GM18520 (cell line): ENCODE measurements around the gene ATRIP.
"Not testable (repeated sequence)": the region's sequence is repeated elsewhere in the genome, so short reads cannot be mapped to it uniquely, and the experiment has no call there.

ENCODE experiments used
- ATAC-seq: cut with Tn5 transposase; IDR thresholded peaks from one replicate; pipeline ENCODE4 v1.9.1; 2021; ENCODE audit not compliant: unreplicated experiment

Gene ATRIP

DNA sequence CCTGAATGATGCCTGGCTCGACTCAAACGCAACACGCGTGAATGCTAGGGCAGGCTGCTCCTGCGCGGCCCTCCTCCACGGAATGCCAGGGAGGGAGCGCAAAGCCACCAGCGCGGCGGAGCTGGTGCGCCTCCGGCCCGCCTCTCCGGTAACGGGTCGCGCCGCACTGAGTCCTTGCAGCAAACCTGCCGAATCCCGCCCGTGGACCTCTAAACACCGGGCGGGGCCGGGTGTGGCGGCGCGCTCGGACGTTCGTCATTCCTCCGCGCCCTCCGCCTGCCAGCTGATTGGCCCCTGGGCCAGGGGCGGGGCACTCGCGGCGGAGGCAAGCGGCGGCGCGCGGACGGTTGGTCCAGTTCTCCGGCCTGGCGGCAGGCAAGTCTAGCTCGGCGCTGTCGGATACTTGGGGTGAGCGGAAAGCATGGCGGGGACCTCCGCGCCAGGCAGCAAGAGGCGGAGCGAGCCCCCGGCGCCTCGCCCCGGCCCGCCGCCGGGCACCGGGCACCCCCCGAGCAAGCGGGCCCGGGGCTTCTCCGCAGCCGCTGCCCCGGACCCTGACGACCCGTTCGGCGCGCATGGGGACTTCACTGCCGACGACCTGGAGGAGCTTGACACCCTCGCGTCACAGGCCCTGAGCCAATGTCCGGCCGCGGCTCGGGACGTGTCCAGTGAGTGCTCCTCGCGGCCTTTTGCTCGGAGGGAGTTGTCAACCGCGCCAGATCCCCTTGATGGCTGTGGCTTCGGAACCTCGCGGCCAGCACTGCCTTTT lies at the start of gene ATRIP:
Gene ATRIP (plus strand): TSS at position 313 of the 769 bp plus-strand sequence. CDS start 109 bp downstream, at position 422.
- ATAC-seq = peak; percentile 82

DNA sequence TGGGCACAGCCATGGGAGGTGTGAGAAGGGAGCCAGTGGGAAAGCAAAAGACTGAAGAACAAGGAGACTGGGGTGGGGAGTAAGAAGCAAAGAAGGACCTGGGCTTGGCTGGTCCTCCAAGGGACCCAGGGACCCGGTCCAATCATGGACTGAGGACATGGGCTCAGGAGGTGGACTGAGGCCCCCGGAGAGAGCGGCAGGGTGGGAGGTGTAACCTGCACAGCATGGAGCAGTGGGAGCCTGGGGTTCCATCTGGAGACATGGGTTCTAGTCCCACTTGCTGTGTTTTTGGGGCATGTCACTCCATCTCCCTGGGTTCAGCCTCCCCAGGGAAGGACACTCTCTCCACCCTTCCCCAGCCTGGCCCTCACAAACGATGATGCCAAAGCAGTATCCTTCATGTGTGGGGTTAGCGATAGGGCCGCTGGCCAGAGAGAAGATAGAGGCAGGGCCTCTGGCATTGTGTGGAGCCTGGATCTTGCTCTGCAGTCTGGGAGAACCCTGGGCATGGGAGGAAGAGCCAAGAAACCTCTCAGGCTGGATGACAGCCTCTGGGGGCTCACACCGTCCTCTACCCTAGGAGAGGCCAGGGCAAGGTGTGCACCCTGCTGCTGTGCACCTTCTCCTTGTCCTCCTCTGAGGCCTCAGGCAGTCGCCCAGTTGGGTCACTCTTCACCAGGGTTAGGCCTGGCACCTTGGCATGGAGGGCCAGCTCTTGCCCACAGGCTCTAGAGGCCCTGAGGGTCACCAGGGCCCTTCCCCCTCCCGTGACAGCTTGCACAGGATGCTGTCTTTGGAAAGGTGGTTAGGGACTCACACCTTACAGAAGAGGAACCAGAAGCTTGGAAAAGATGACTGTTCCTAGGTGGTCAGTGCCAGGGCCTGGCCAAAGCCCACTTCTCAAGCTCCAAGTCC lies 48.5 kb upstream of the ATRIP start:
- no peak for ATAC-seq

DNA sequence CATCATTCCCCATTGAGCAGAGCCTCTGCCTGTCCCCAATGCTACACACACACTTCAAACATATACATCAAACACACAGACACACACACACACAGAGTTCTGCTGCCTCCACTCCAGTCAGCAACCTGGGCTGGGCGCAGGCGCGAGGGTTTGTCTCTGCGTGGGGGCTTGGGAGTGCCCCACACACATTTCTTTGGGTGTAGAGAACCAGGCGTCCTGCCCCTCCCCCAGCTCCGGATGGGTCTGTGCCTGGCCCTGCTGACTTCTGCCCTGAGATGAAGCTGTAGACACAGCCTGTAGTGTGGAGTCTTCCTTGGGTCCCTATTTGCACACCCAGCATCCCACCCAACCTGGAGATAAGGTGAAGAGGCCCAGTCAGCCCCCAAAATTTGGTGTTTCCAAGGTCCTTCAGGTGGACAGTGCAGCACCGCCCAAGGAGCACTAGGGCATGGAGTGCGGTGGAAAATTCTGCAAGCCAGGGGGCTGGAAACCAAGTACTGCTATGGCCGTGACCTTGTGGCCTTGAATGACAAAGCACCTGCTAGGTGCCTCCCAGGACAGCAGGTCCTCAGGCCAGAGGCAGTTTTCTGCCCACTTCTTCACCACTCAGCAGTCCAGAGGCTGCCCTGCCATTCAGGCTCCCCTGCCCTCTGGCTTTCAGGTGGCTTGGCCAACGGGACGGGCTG lies 47.7 kb upstream of the ATRIP start:
- no peak for ATAC-seq

- no peak for ATAC-seq
Observed at GRCh38 chr3:48399387-48400172, 47.0 kb upstream of the ATRIP start.

GRCh38 chr3:48400824-48401433 lies 45.6 kb upstream of the ATRIP start:
- ATAC-seq = no peak

GRCh38 chr3:48401434-48401901 lies 45.1 kb upstream of the ATRIP start:
- not testable (repeated sequence) for ATAC-seq

DNA sequence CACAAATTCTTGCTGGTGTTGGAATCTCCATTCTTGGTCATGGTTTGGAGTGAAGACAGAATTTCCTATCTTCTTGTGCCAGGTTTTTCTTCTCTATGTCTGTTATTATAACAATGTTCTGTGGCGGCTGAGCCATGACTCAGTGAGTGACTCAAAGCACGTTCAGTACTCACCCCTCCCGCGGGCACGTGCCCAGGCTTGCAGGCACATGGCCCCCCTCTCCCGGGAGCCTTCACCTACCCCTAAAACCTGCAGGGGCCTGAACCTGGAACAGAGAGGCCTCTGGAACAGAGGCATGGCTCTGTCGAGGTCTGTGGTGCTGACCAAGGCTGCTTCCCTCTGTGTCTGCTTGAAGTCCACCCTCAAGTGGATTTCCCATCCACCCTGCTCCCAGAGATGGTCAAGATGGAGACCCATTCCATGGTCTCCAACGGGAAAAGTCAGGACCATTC lies 44.2 kb upstream of the ATRIP start:
- ATAC-seq = no peak

DNA sequence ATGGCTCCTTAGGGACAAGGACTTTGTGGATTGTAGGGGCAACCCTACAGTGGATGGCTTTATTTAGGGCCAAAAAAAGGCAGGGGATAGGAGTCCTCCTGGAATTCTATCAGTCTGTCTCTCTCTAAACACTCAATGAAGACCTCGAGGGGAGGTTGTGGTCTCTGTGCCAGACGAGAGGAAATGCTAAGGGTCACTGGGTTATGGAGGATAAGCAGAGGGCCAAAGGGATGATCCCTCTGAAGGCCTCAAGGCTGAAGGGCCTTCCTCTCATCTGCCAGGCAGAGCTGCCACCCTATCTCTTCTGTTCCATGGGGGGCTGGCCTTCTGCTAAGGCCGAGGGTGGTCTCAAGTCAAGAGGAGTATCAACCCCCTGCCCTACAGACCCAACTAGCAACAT lies 43.6 kb upstream of the ATRIP start:
- no peak for ATAC-seq

- ATAC-seq = no peak
Observed at GRCh38 chr3:48403533-48404439, 42.8 kb upstream of the ATRIP start.

GRCh38 chr3:48404440-48405342 lies 41.8 kb upstream of the ATRIP start:
- ATAC-seq = no peak

- ATAC-seq = no peak
Observed at GRCh38 chr3:48405343-48405881, 41.1 kb upstream of the ATRIP start.

DNA sequence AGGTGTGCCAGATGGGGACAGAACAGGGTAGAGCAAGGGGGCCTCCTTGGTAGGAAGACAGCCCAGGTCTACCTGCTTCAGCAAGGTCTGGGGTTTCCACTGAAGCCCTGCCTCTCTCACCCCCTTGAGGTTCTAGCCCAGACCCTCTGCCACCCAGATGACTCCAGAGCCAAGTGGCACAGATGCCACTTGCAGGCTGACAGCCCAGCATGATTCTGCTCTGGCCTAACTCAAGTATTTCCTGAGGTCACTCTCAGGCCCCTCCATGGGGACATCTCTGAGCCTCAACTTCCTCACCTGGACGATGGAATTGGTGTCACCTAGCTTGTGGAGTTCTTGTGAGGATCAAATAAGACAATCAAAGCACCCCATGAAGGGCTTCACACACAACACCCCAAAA lies 40.6 kb upstream of the ATRIP start:
- ATAC-seq = no peak

- ATAC-seq = no peak
Observed at GRCh38 chr3:48406443-48407431, 39.8 kb upstream of the ATRIP start.

DNA sequence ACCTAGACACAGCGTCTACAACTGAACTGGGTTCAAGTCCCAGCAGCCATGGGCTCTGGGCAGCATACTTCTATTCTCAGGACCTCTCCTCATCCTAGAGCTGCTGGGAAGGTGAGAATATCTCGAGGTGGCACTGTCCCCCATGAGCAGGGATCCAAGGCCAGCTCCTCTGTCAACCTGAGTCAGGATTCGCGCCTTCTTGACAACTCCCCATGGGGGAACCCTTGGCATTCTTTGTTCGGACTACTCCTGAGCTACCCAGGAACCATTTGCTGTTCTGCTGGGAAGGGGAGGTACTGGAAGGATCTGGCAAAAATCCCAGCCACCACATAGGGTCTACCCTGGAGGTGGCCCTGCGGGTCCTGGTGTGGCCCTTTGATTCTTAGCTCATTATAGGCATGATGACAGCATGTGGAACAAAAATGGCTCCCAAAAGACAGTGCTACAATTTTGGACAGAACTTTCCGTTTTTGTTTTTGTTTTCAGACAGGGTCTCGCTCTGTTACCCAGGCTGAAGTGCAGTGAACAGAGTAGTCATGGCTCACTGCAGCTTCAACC lies 38.9 kb upstream of the ATRIP start:
- ATAC-seq = no peak

GRCh38 chr3:48408823-48409281 lies 37.7 kb upstream of the ATRIP start:
- no peak for ATAC-seq
